ENCODE results near the gene SRGN.

The SRGN gene

DNA sequence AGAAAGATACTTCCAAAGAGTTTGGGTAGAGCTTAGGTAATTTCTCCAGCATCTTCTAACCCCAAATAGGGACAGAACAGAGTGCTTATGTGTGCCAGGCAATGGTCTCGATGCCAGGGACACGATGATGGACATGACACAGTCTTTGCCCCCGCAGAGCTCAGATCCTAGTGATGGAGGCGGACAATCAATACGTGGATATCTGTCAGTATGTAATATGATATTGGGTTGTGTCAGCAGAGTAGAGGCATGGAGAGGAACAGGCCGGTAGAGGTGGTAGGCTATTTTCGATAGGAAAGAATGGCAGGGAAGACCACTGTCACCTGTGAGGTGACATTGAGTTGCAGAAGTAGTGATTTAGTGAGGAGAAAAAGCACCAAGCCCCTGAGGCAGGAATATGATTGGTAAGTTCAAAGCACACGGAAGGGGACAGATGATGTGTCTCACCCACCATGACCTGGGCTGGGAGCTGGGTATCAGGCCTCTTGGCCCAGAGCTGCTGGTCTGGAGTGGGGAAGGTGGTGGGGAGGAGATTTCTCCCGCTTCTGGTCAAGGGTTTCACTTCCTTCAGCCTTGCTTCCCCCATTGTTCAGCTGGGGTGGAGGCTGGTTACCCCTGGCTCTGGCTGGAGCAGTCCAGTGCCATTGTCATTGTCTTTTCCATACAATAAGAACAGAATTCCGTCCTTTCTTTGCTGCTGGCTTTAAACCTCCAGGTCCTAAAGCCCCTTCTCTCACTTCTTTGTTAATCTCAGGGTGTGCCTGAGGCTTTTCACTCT, 36.0 kb upstream of the SRGN start:
- in situ Hi-C loops (cut with HindIII; ENCODE audit: low pct_ligation_motif_present, low sequenced_read_pairs), result no loop called here
- H3K27ac ChIP-seq, result no peak overlapping the region
- DNase-seq, result no peak
- H3K27me3 ChIP-seq (replicated peaks), result no peaks in the 10 kb centered on the region
- no peaks in the 10 kb centered on the region for H3K36me3 ChIP-seq (replicated peaks)
- TF ChIP-seq, protein P1, sequence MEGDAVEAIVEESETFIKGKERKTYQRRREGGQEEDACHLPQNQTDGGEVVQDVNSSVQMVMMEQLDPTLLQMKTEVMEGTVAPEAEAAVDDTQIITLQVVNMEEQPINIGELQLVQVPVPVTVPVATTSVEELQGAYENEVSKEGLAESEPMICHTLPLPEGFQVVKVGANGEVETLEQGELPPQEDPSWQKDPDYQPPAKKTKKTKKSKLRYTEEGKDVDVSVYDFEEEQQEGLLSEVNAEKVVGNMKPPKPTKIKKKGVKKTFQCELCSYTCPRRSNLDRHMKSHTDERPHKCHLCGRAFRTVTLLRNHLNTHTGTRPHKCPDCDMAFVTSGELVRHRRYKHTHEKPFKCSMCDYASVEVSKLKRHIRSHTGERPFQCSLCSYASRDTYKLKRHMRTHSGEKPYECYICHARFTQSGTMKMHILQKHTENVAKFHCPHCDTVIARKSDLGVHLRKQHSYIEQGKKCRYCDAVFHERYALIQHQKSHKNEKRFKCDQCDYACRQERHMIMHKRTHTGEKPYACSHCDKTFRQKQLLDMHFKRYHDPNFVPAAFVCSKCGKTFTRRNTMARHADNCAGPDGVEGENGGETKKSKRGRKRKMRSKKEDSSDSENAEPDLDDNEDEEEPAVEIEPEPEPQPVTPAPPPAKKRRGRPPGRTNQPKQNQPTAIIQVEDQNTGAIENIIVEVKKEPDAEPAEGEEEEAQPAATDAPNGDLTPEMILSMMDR (IDR thresholded peaks at IDR 0.05; ENCODE audit: low read depth, low read length, missing control alignments), result no peak
- H3K4me3 ChIP-seq (ENCODE audit: low read depth, low read length), result no peak overlapping the region

DNA sequence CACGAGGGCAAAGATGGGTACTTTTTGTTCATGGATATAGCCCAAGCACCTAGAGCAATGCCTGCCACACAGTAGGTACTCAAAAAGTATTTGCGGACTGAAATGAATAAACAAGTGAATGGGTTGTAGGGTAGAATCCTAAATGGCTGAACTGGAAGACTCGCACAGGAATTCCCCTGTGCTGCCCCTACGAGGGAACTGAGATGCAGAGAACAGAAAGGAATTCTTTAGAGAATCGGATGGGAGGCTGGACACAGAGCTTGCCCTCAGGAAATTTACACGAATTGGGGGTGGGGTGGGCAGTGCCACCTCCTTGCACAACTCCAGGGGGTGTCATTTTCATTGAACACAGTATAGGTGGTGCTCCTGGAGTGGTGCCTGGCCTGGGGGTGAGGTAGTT, 35.2 kb upstream of the SRGN start:
- Histone ChIP-seq H3K36me3 (replicated peaks) (no peaks in the 10 kb centered on the region), H3K27ac (no peak overlapping the region), H3K4me3 (ENCODE audit: low read depth, low read length) (no peak overlapping the region), H3K27me3 (replicated peaks) (no peaks in the 10 kb centered on the region)
- no peak for DNase-seq
- in situ Hi-C loops (cut with HindIII; ENCODE audit: low pct_ligation_motif_present, low sequenced_read_pairs), result no loop called here
- TF ChIP-seq, protein P1 (IDR thresholded peaks at IDR 0.05; ENCODE audit: low read depth, low read length, missing control alignments), result no peak

DNA sequence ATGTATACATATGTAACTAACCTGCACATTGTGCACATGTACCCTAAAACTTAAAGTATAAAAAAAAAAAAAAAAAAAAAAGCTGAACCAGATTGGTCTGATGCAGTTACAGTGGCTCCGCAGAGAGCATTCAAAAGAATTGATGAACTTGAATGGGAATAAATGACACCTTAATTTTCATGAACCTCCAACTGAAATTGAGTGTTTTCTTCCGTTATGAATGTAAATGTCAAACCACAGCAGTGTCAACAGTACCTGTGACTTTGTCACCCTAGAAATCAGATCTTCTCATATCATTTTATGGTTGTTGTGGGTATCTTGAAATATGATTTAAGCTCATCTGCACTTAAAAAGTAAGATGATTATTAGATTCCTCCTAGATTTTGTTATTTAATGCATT, 32.7 kb upstream of the SRGN start:
- Histone ChIP-seq H3K36me3 (replicated peaks) (no peaks in the 10 kb centered on the region), H3K27me3 (replicated peaks) (no peaks in the 10 kb centered on the region), H3K27ac (no peak overlapping the region), H3K4me3 (ENCODE audit: low read depth, low read length) (no peak overlapping the region)
- in situ Hi-C loops (cut with HindIII; ENCODE audit: low pct_ligation_motif_present, low sequenced_read_pairs), result no loop called here
- TF ChIP-seq, protein P1 (IDR thresholded peaks at IDR 0.05; ENCODE audit: low read depth, low read length, missing control alignments), result no peak
- DNase-seq, result no peak

DNA sequence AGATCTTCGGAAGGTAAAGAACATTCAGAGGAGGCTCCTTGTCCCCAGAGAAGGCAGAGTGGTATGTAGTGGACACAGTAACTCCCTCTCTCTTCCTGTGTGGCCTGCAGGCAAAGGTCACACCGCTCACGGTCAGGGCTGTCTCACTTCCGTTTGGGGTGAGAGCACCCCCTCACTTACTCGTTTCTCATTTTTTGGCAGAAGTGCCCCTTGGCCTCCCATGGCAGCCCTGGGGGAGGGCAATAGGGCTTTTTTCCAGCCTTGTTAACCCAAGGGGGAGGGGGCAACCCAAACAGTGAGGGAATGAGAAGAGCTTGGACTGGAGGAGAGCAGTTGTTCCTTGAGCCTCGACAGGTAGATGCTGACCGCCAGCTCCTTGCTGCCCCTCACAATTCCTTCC, 31.8 kb upstream of the SRGN start:
- H3K36me3 ChIP-seq (replicated peaks), result no peaks in the 10 kb centered on the region
- in situ Hi-C loops (cut with HindIII; ENCODE audit: low pct_ligation_motif_present, low sequenced_read_pairs), result no loop called here
- no peak for DNase-seq
- no peak overlapping the region for H3K4me3 ChIP-seq (ENCODE audit: low read depth, low read length)
- no peaks in the 10 kb centered on the region for H3K27me3 ChIP-seq (replicated peaks)
- TF ChIP-seq, protein P1 (IDR thresholded peaks at IDR 0.05; ENCODE audit: low read depth, low read length, missing control alignments), result no peak
- H3K27ac ChIP-seq, result no peak overlapping the region

DNA sequence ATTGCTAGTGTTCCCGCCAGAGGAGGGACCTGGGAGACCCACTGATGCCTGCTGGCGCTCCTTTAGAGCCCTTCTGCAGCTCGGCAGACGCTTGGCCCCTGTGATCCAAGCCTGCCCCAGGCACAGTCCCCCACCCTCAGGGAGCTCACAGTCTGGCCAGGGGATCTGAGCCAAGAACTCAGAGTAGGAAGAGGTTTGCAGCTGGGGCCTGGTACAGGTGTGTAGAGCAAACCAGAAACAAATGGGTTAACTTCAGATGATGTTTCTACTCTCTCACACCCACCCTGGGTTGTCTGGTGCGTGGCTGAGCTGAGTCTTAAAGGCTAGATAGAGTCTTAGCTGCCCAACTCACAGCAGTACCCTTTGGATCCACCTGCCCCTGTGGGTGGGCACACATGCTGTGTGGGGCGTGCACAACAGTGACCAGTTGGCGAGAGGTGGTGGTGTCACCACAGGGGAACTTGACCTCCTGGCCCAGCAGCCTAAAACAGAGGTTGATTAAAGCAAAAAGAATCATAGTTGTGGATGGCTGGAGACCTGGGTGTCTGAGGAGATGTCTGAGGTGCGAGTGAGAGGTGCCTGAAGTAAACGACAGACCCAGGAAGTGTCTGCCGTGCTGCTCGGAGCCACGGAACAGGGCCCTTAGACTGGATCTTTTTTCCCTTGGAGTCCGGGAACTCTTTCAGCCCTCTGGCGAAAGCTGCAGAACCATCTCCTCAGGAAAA, 31.2 kb upstream of the SRGN start:
- in situ Hi-C loops (cut with HindIII; ENCODE audit: low pct_ligation_motif_present, low sequenced_read_pairs), result no loop called here
- Histone ChIP-seq H3K4me3 (ENCODE audit: low read depth, low read length) (no peak overlapping the region), H3K27ac (no peak overlapping the region), H3K36me3 (replicated peaks) (no peaks in the 10 kb centered on the region), H3K27me3 (replicated peaks) (no peaks in the 10 kb centered on the region)
- DNase-seq, result no peak
- TF ChIP-seq, protein P1 (IDR thresholded peaks at IDR 0.05; ENCODE audit: low read depth, low read length, missing control alignments), result no peak

All from brain microvascular endothelial cell (primary cell).